ENCODE results near the gene EHMT1. TPM values are rescaled to one million over a fixed set of nuclear protein-coding genes. Genes with fewer than 3 reads are reported as not detected.
"Not testable (repeated sequence)": the region's sequence is repeated elsewhere in the genome, so short reads cannot be mapped to it uniquely, and the experiment has no call there.

The EHMT1 gene
- total RNA-seq, 2 experiments from 2014 or later = 111 to 118 TPM

DNA sequence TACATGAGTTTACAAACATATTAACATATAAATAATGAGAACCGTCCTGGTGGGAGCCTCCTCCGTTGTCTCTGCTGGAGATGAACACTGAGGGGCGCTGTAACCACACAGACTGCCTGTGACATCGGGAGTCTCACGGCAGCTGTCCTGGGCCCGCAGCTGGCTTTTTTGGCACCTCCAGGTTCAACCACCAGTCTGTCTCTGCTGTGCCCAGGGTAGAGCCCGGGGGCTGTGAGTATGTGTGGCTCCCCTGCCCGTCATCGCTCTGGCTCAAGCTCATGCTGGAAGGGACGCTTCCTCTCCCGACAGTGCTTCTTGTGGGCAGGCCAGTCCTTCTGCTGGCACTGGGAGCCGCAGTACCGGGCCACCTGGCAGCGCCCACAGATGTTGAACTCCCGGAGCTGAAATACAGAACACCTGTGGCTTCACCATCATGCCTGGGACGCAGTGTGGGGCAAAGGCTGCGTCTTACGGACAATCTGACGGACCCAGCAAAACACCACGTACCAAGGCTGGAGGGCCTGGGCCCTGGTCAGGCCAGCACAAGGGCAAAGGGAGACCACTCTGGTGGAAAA lies 36.4 kb upstream of the EHMT1 start:
- Mint-ChIP-seq H3K4me1 (peaks cover 7% of the 10 kb centered on the region), H3K36me3 (peaks cover 2% of the 10 kb centered on the region), H3K27ac (no peak overlapping the region), H3K4me3 (no peak overlapping the region), H3K9me3 (no peaks in the 10 kb centered on the region), H3K27me3 (no peaks in the 10 kb centered on the region)
- ATAC-seq (ENCODE audit: low read depth) (no peak), DNase-seq (no peak)
- POLR2A ChIA-PET = no interaction called here

DNA sequence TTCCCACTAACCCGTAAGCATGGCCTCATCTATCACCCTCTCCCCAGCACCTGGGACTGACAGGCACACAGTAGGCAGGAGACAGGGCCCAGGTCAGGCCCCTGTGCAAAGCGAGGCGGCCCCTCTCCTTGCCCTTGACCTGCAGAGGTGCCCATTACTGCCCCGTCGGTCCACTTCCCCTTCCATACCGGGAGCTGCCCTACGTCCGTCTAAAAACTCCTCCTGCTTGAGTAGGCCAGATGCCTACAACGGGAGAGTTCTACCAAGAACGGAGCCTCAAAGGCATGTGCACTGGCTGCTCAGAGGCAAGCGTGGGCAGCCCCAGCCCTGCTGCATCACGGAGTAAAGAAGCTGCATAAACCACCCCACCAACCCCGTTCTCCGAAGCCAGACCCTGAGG lies 35.5 kb upstream of the EHMT1 start:
- POLR2A ChIA-PET = no interaction called here
- Mint-ChIP-seq H3K4me3 (no peak overlapping the region), H3K36me3 (peaks cover 7% of the 10 kb centered on the region), H3K27ac (no peak overlapping the region), H3K27me3 (no peaks in the 10 kb centered on the region), H3K4me1 (peaks cover 5% of the 10 kb centered on the region), H3K9me3 (no peaks in the 10 kb centered on the region)
- DNase-seq = no peak
- ATAC-seq (ENCODE audit: low read depth) = no peak

DNA sequence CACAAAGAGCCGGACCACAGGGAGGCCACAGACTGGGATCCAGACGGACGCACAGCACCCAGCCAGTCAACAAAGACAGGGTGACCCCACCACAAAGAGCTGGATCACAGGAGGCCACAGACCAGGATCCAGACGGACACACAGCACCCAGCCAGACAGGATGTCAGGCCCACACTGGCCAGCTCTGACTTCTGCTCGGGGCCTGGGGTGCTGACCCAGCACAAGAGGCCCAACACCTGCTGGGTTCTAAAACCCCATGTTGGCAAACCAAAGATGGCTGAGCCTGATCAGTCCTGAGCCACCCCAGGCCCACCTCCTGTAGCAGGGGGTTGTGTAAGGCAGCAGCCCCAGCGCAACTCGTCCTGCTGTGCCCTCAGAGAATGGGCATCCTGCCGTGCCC lies 34.8 kb upstream of the EHMT1 start:
- H3K36me3 Mint-ChIP-seq = peaks cover 7% of the 10 kb centered on the region
- H3K27me3 Mint-ChIP-seq = no peaks in the 10 kb centered on the region
- no peak overlapping the region for H3K27ac Mint-ChIP-seq
- no peaks in the 10 kb centered on the region for H3K9me3 Mint-ChIP-seq
- ATAC-seq (ENCODE audit: low read depth) (no peak), DNase-seq (no peak)
- POLR2A ChIA-PET = no interaction called here
- no peak overlapping the region for H3K4me3 Mint-ChIP-seq
- H3K4me1 Mint-ChIP-seq = peaks cover 7% of the 10 kb centered on the region

DNA sequence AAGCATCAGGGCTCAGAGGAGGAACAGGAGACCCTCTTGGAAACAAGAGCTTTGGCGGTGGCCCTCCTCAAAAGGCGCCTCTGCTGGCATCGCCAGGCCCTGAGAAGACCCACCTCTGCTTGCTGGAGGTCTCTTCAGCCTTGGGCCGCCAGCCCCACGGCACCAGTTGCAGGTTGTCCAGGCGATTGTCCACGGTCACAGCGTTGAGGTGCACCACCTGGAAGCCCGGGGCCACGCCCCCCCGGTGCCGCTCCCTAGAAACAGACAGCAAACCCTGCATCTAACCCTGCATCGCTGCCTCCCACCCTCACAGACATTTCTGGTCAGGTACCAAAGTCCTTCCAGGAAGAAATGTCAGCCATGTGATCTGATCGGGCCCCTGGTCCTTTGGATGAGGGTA lies 32.0 kb upstream of the EHMT1 start:
- H3K36me3 Mint-ChIP-seq = peaks cover 8% of the 10 kb centered on the region
- no peak for ATAC-seq (ENCODE audit: low read depth)
- H3K4me3 Mint-ChIP-seq = no peak overlapping the region
- no peak for DNase-seq
- H3K9me3 Mint-ChIP-seq = no peaks in the 10 kb centered on the region
- H3K27me3 Mint-ChIP-seq = no peaks in the 10 kb centered on the region
- POLR2A ChIA-PET = no interaction called here
- no peak overlapping the region for H3K27ac Mint-ChIP-seq
- peaks cover 11% of the 10 kb centered on the region for H3K4me1 Mint-ChIP-seq

DNA sequence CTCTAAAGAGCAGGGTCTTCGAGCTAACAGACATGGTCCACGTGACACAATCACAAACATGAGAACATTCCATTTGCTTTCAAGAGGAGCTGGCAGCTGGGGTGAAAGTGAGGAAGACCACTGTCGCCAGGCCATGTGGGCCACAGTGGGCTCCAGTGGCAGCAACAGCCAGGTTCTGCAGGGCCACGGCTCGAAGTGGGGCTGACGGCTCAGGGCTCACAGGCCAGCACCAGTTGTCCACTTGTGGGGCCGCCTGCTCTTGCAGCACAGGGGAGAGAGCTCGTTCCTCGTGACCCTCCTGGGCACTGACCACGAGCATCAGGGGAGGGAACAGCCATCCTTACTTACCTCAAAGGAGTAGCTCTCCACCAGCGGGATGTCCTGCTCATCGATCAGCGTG lies 30.5 kb upstream of the EHMT1 start:
- Mint-ChIP-seq H3K4me3 (peak overlapping the region; percentile 29), H3K27ac (no peak overlapping the region), H3K4me1 (peaks cover 11% of the 10 kb centered on the region), H3K36me3 (peaks cover 8% of the 10 kb centered on the region), H3K9me3 (no peaks in the 10 kb centered on the region), H3K27me3 (no peaks in the 10 kb centered on the region)
- no peak for ATAC-seq (ENCODE audit: low read depth)
- POLR2A ChIA-PET = interaction anchor here (0.5 to 1.2 kb wide), 4 partner anchors 8 to 323 kb away, joined by 3 to 6 read pairs (median 4); partner anchors contain the start of gene MRPL41
- no peak for DNase-seq

DNA sequence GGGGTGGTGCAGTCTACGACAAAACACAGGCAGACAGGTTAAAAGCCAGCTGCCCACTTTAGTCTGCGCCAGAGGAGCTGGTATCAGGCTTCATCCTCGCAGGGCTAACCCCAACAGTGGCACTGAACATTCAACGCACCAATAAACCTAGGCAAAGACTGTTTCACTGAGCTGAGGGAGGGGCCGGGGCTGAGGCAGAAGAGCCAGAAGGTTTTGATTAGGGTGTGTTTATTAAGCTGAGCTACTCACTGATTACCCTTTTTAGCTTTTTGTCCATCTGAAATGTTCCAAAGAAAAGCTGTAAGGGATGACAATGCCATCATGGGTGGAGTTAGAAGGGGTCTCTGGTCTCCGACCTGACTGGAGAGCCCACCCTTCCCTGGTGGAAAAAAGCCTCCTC lies 29.9 kb upstream of the EHMT1 start:
- Mint-ChIP-seq H3K9me3 (no peaks in the 10 kb centered on the region), H3K27ac (no peak overlapping the region), H3K4me1 (peaks cover 11% of the 10 kb centered on the region), H3K4me3 (peak overlapping the region; percentile 88), H3K27me3 (no peaks in the 10 kb centered on the region), H3K36me3 (peaks cover 8% of the 10 kb centered on the region)
- DNase-seq (no peak), ATAC-seq (ENCODE audit: low read depth) (no peak)
- POLR2A ChIA-PET = interaction anchor here (1.2 kb wide), 1 partner anchor 37 kb away, joined by 5 read pairs; the partner anchor contains the start of gene MRPL41

DNA sequence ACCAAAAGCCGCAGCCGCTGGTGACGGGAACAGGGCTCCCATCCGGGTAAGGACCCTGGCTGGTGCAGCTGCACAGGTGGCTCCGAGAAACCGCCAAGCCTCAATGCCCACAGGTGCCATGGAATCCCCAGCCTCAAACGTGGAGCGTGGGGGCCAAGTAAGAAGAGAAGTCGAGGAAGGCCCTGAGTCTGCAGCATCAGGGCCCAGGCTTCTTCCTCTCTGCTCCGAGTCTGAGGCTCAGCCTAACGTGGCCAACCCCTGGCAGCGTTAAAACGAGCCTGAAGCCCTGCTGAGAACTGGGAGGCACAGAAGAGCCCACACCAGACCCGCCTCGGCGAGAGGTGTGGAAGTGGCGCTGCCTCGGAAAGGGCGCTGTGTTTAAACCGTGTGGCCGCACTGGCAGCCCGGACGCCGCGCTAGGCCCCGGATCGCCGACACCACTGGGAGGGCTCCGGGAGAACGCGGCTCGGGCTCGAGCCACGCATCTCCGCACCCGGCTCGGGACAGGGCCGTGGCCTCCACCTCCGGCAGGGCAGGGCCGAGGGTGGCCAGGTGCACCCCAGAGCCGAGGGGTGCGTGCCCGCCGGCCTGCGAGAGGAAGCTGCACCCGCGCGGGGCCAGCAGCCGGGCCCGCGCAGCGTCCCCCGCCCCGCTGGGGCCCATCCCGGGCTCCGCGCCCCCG lies 29.2 kb upstream of the EHMT1 start:
- DNase-seq = peak; percentile 60
- peak; percentile 6 for ATAC-seq (ENCODE audit: low read depth)
- Mint-ChIP-seq H3K27ac (peak overlapping the region; percentile 76), H3K9me3 (no peaks in the 10 kb centered on the region), H3K27me3 (no peaks in the 10 kb centered on the region), H3K4me3 (peak overlapping the region; percentile 88), H3K36me3 (peaks cover 8% of the 10 kb centered on the region), H3K4me1 (peaks cover 11% of the 10 kb centered on the region)
- POLR2A ChIA-PET = interaction anchor here (1.2 kb wide), 1 partner anchor 38 kb away, joined by 5 read pairs; the partner anchor contains the start of gene MRPL41

DNA sequence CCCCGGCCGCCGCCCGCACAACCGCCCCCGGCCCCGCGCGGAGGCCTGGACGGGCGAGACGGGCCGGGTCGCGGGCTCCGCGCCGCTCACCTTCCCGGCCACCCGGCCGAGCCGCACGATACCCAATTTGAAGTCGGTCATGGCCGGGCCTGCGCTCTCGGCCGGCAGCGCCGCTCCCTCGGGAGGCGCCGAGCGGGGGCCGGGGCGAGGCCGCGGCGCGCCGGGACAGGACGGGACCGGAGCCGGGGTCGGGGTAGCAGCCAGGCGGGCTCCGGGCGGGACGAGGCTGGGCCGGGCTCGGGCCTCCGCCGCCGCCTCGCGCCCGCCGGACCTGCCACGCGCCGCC lies 28.7 kb upstream of the EHMT1 start:
- POLR2A ChIA-PET = interaction anchor here (1.2 to 1.8 kb wide), 6 partner anchors 12 to 40 kb away, joined by 3 to 7 read pairs (median 4); partner anchors contain the start of genes ARRDC1, EHMT1, MRPL41 and PNPLA7
- Mint-ChIP-seq H3K27ac (no peak overlapping the region), H3K4me3 (no peak overlapping the region), H3K4me1 (peaks cover 11% of the 10 kb centered on the region), H3K36me3 (peaks cover 8% of the 10 kb centered on the region), H3K27me3 (no peaks in the 10 kb centered on the region), H3K9me3 (no peaks in the 10 kb centered on the region)
- DNase-seq (no peak), ATAC-seq (ENCODE audit: low read depth) (no peak)

DNA sequence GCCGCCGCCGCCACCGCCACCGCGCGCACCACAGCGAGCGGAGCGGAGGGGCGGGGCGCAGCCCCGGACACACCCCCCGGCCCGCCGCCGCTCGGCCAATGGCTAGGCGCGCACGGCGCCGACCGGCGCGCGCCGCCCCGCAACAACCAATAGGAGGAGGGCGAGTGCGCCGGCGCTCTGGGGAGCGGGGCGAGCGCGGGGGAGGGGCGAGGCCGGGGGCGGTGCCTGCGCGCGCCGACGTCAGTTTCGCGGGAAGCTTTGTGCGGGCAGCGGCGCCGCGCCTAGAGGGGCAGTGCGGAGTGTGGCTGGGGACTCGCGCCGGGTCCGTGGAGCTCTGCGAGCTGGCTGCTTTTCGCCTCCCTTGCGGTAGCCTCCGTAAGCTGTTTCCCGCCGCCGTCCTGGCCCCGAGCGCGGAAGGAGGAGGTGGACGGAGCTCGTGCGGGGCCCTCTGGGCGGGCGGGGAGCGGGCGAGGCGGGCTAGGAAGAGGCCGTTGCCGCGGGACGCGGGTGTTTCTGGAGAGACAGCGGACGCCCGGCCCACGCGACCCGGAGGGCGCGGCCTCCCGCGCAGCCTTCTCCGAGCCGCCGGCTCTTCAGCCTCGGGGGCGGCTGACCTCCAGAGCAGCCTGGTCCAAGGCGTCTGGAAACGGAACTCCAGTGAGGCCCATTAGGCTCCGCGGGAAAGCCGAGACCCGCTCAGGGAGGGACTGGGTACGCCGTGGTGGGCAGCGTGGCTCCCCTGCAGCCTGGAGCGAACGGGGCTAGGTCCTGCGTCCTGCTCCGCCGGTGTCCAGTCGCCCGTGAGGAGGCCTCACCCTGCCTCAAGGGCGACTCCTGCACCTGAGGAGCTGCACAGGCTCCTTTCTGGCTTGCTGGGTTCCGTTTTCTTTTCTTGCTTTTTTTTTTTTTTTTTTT lies 28.1 kb upstream of the EHMT1 start, which contains the start of gene ZMYND19:
Gene ZMYND19 (minus strand): TSS at position 44 of the 915 bp plus-strand sequence. CDS start 249 bp downstream, outside the sequence.
- peak; percentile 97 for ATAC-seq (ENCODE audit: low read depth)
- Mint-ChIP-seq H3K36me3 (peaks cover 8% of the 10 kb centered on the region), H3K27me3 (peaks cover 1% of the 10 kb centered on the region), H3K9me3 (no peaks in the 10 kb centered on the region), H3K4me3 (peak within 1 kb of the TSS; percentile 98), H3K4me1 (peaks cover 11% of the 10 kb centered on the region), H3K27ac (peak within 1 kb of the TSS; percentile 88)
- DNase-seq = peak; percentile 97
- POLR2A ChIA-PET = interaction anchor here (0.7 to 1.8 kb wide), 7 partner anchors 12 to 724 kb away, joined by 3 to 7 read pairs (median 5); partner anchors contain the start of genes ARRDC1, EDF1, EHMT1 and MRPL41

DNA sequence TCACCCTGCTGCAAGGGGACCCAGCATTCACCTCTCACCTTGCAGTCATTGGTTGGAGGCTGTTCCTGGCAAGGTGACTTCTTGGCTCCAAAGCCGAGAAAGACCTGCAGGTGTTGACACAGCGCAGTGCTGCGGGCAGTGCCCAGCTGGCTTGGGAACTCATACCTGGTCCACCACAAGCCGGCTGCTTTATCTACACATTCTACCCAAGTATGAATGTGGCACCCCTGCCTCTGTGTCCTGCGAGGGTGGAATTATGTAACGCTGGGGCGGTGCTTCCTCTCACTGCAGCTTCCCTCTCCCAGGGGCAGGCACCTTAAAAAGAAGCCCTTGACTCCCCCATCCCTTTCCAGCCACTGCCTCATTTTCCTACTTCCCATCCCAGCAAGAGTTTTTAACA lies 26.0 kb upstream of the EHMT1 start:
- Mint-ChIP-seq H3K4me1 (peaks cover 11% of the 10 kb centered on the region), H3K9me3 (no peaks in the 10 kb centered on the region), H3K27ac (no peak overlapping the region)

DNA sequence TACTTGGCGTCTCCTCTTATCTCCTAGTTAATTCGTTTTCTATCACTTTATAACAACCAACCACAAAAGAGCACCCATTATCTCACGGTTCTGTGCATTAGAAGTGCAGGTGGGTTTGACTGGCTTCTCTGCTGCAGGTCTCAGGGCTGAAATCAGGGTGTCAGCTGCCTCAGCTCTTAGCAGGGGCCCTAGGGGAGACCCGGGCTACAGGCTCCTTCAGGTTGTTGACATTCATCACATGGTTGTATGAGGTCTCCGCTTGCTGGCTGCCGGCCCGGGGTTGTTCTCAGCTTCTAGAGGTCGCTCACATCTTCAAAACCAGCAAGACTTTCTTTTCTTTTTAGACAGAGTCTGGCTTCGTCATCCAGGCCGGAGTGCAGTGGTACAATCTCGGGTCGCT lies 25.6 kb upstream of the EHMT1 start:
- no peaks in the 10 kb centered on the region for H3K9me3 Mint-ChIP-seq
- peaks cover 1% of the 10 kb centered on the region for H3K36me3 Mint-ChIP-seq
- H3K27ac Mint-ChIP-seq = no peak overlapping the region
- H3K4me3 Mint-ChIP-seq = no peak overlapping the region
- peaks cover 8% of the 10 kb centered on the region for H3K4me1 Mint-ChIP-seq
- no peak for ATAC-seq (ENCODE audit: low read depth)
- no peak for DNase-seq
- POLR2A ChIA-PET = no interaction called here
- H3K27me3 Mint-ChIP-seq = peaks cover 2% of the 10 kb centered on the region

More for the DNA sequence above, 26.0 kb upstream of the EHMT1 start:
- ATAC-seq (ENCODE audit: low read depth) (no peak), DNase-seq (no peak)
- POLR2A ChIA-PET = interaction anchor here (0.5 kb wide), 1 partner anchor 19 kb away, joined by 3 read pairs; no protein-coding TSS in a partner anchor
- H3K4me3 Mint-ChIP-seq = no peak overlapping the region
- H3K27me3 Mint-ChIP-seq = peaks cover 2% of the 10 kb centered on the region
- peaks cover 5% of the 10 kb centered on the region for H3K36me3 Mint-ChIP-seq

DNA sequence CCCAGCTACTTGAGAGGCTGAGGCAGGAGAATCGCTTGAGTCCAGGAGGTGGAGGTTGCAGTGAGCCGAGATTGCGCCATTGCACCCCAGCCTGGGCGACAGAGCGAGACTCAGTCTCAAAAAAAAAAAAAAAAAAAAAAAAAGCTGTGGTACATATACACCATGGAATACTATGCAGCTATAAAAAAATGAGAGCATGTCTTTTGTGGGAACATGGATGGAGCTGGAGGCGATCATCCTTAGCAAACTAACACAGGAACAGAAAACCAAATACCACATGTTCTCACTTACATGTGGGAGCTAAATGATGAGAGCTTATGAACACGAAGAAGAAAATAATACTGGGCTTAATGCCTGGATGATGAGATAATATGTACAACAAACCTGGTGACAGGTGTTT lies 22.2 kb upstream of the EHMT1 start:
- H3K27ac Mint-ChIP-seq; H3K36me3 Mint-ChIP-seq; DNase-seq; H3K4me1 Mint-ChIP-seq; H3K27me3 Mint-ChIP-seq; H3K4me3 Mint-ChIP-seq; H3K9me3 Mint-ChIP-seq; ATAC-seq (ENCODE audit: low read depth): not testable (repeated sequence)
- POLR2A ChIA-PET = interaction anchor here (0.7 kb wide), 1 partner anchor 9 kb away, joined by 6 read pairs; no protein-coding TSS in a partner anchor

DNA sequence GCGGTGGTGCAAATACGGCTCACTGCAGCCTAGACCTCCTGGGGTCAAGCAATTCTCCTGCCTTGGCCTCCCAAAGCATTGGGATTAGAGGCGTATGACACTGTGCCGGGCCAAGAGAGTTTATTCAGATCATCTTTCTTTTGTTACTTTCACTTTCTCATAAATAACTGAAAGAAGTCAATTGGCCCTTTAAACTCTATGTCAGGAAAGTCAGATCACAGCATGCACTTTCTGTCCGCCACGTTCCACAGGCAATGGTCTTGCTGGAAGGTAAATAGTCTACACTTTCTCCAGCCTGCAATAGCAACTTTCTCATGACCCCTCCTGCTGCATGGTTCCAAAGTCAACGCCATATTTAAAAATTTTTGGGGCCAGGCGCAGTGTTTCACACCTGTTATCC lies 19.9 kb upstream of the EHMT1 start:
- H3K4me3 Mint-ChIP-seq = no peak overlapping the region
- H3K36me3 Mint-ChIP-seq = no peaks in the 10 kb centered on the region
- POLR2A ChIA-PET = no interaction called here

More for the DNA sequence above, 19.9 kb upstream of the EHMT1 start:
- Mint-ChIP-seq H3K27me3 (peaks cover 4% of the 10 kb centered on the region), H3K27ac (no peak overlapping the region), H3K4me1 (peaks cover 14% of the 10 kb centered on the region), H3K9me3 (no peaks in the 10 kb centered on the region)
- DNase-seq (no peak), ATAC-seq (ENCODE audit: low read depth) (no peak)
